GM19099 (cell line): ENCODE data around the gene MKNK1.

ENCODE experiments used
- POLR2A ChIP-seq: IDR thresholded peaks from 3 replicates; pipeline ENCODE4 v1.6.1; 2011; ENCODE audit warnings: low read depth; ENCODE audit not compliant: insufficient read length; ENCODE audit errors: extremely low read depth

Gene MKNK1

GRCh38 chr1:46587069-46587468 lies 17.0 kb downstream of the MKNK1 start:
- TF ChIP-seq POLR2A = no peak

GRCh38 chr1:46585312-46585938 lies 18.6 kb downstream of the MKNK1 start:
- no peak for TF ChIP-seq POLR2A

GRCh38 chr1:46583494-46583893 lies 20.6 kb downstream of the MKNK1 start:
- TF ChIP-seq POLR2A = no peak

GRCh38 chr1:46582972-46583371 lies 21.1 kb downstream of the MKNK1 start:
- no peak for TF ChIP-seq POLR2A

- no peak for TF ChIP-seq POLR2A
Measured at GRCh38 chr1:46581681-46582455, 22.2 kb downstream of the MKNK1 start.

GRCh38 chr1:46580140-46580903 lies 23.7 kb downstream of the MKNK1 start:
- no peak for TF ChIP-seq POLR2A

GRCh38 chr1:46577671-46578070 lies 26.4 kb downstream of the MKNK1 start:
- TF ChIP-seq POLR2A = no peak

GRCh38 chr1:46576596-46576995 lies 27.5 kb downstream of the MKNK1 start:
- no peak for TF ChIP-seq POLR2A

GRCh38 chr1:46575778-46576177 lies 28.3 kb downstream of the MKNK1 start:
- TF ChIP-seq POLR2A = no peak

- TF ChIP-seq POLR2A = no peak
Measured at GRCh38 chr1:46575300-46575699, 28.8 kb downstream of the MKNK1 start.

GRCh38 chr1:46571691-46572225 lies 32.3 kb downstream of the MKNK1 start:
- TF ChIP-seq POLR2A = no peak

- no peak for TF ChIP-seq POLR2A
Measured at GRCh38 chr1:46569884-46570725, 34.0 kb downstream of the MKNK1 start.

GRCh38 chr1:46569116-46569515 lies 35.0 kb downstream of the MKNK1 start:
- TF ChIP-seq POLR2A = no peak

- TF ChIP-seq POLR2A = no peak
Measured at GRCh38 chr1:46568461-46568891, 35.6 kb downstream of the MKNK1 start.

GRCh38 chr1:46563341-46563740 lies 40.7 kb downstream of the MKNK1 start:
- no peak for TF ChIP-seq POLR2A

GRCh38 chr1:46562498-46562897 lies 41.6 kb downstream of the MKNK1 start:
- TF ChIP-seq POLR2A = no peak
